Panc1 (cell line): ENCODE data around the gene ENOX2. TPM values are rescaled to one million over a fixed set of nuclear protein-coding genes. Genes with fewer than 3 reads are reported as not detected.

Source experiments
- ATAC-seq: fragments of 200-7000 bp; cut with Tn5 transposase; 2 replicates; pipeline ENCODE4 v1.9.1; 2020; ENCODE audit warnings: mild to moderate bottlenecking, moderate library complexity
- Bru-seq: library from RNA; stranded (reverse); fragments of 400-500 nt; gene quantifications from one replicate; lab custom pipeline; 2021; lab: Mats Ljungman, UMichigan
- BruChase-seq, 2 experiments: library from RNA; stranded (reverse); fragments of 400-500 nt; gene quantifications; one replicate each; lab custom pipeline; 2021; lab: Mats Ljungman, UMichigan
- BruUV-seq: library from RNA; stranded (reverse); fragments of 400-500 nt; replicated peaks from 2 replicates; lab custom pipeline; 2021; lab: Mats Ljungman, UMichigan
- CTCF ChIA-PET: fragments of 300-600 bp; sonication (Branson Sonifier 250); formaldehyde crosslinking; loops from one replicate; lab custom pipeline; 2022; ENCODE audit warnings: antibody characterized with exemption; lab: Charles Lee
- POLR2A ChIA-PET: fragments of 300-600 bp; sonication (Branson Sonifier 250); formaldehyde crosslinking; loops from one replicate; lab custom pipeline; 2022; ENCODE audit warnings: antibody characterized with exemption; lab: Charles Lee
- DNase-seq: peaks from one replicate; pipeline ENCODE4 v3.0.0-alpha.2; 2010; ENCODE audit warnings: low read depth, low spot score
- H3K27ac ChIP-seq: 2 replicates; pipeline ENCODE4 v1.5.1; 2011; ENCODE audit warnings: mild to moderate bottlenecking, low read length, inconsistent platforms
- H3K27me3 ChIP-seq: fragments of 200-500 bp; sonication (Bioruptor generic); 2 replicates; pipeline ENCODE4 v1.6.0; 2014; ENCODE audit warnings: low read length, inconsistent platforms; ENCODE audit not compliant: control insufficient read depth, insufficient read depth
- H3K36me3 ChIP-seq: fragments of 200-500 bp; sonication (Bioruptor generic); 2 replicates; pipeline ENCODE4 v1.5.1; 2014; ENCODE audit warnings: inconsistent platforms, mild to moderate bottlenecking, low read length, moderate library complexity; ENCODE audit not compliant: control insufficient read depth, insufficient read depth
- H3K4me1 ChIP-seq: 2 replicates; pipeline ENCODE4 v1.5.1; 2011; ENCODE audit warnings: inconsistent platforms, mild to moderate bottlenecking, low read length, moderate library complexity; ENCODE audit not compliant: control insufficient read depth, insufficient read depth
- H3K4me3 ChIP-seq, 2 experiments: 2 replicates each; pipeline ENCODE4 v1.5.1; 2011 to 2012; ENCODE audit warnings: low read depth in 2 of 2, low read length in 2 of 2, mild to moderate bottlenecking in 2 of 2, inconsistent platforms in 1 of 2, moderate library complexity in 1 of 2
- H3K9me3 ChIP-seq: fragments of 200-500 bp; sonication (Bioruptor generic); 2 replicates; pipeline ENCODE4 v1.5.1; 2014; ENCODE audit warnings: low read depth, mild to moderate bottlenecking, inconsistent platforms, low read length, moderate library complexity; ENCODE audit not compliant: control insufficient read depth, insufficient read depth
- CTCF ChIP-seq: fragments of 450-650 bp; IDR thresholded peaks from 2 replicates; pipeline ENCODE4 v1.5.1; 2017; ENCODE audit warnings: mild to moderate bottlenecking
- POLR2AphosphoS5 ChIP-seq: IDR thresholded peaks from 2 replicates; pipeline ENCODE4 v1.6.1; 2012; ENCODE audit warnings: mild to moderate bottlenecking, low read depth, low read length, moderate library complexity
- REST ChIP-seq, 2 experiments: IDR thresholded peaks; 2 replicates each; pipeline ENCODE4 v1.6.1; 2011 to 2012; ENCODE audit warnings: low read depth in 2 of 2, control low read depth in 1 of 2, low read length in 1 of 2, mild to moderate bottlenecking in 1 of 2, moderate library complexity in 1 of 2; ENCODE audit not compliant: insufficient read depth in 1 of 2
- SIN3A ChIP-seq: IDR thresholded peaks from 2 replicates; pipeline ENCODE4 v1.6.1; 2012; ENCODE audit warnings: low read depth, mild to moderate bottlenecking, low read length, moderate library complexity, borderline replicate concordance; ENCODE audit not compliant: insufficient read depth
- TCF7L2 ChIP-seq: IDR thresholded peaks from 2 replicates; pipeline ENCODE4 v1.6.1; 2011; ENCODE audit warnings: mild to moderate bottlenecking, low read depth, low read length, inconsistent platforms
- in situ Hi-C: cut with HindIII; loops from 2 replicates; pipeline ENCODE4 v1.10.0; 2016; ENCODE audit warnings: low sequenced_read_pairs, low pct_unique_long_range_greater_than_20kb
- intact Hi-C: fragments of 100-400 bp; cut with micrococcal nuclease; formaldehyde crosslinking; loops from one replicate; pipeline ENCODE4 v1.10.0; 2022; ENCODE audit not compliant: unreplicated experiment
- long read RNA-seq: library from polyadenylated mRNA; unstranded; transcript quantifications from one replicate; pipeline ENCODE4 v2.0.0, GENCODE V29; 2021; ENCODE audit not compliant: unreplicated experiment
- polyA plus RNA-seq: library from polyadenylated mRNA; unstranded; fragments of >200 nt; gene quantifications from one replicate; pipeline ENCODE4 v1.2.1, GENCODE V29; 2012; ENCODE audit warnings: missing spikeins; ENCODE audit not compliant: insufficient read length
- total RNA-seq: library from RNA; stranded (reverse); gene quantifications from one replicate; pipeline ENCODE4 v1.2.1, GENCODE V29; 2021; ENCODE audit not compliant: unreplicated experiment

Gene ENOX2
- total RNA-seq (12.4 TPM), Bru-seq, nascent RNA (percentile 57 among the genes with signal in this experiment), BruChase-seq, experiment 1, labeled RNA remaining after a 2-hour chase (percentile 52 among the genes with signal in this experiment), BruChase-seq, experiment 2, labeled RNA remaining after a 6-hour chase (percentile 50 among the genes with signal in this experiment)
- 4.2 TPM for polyA plus RNA-seq
- long read RNA-seq, full-length matches to known transcripts, result 17 of 32 reads
- long read RNA-seq, partial matches to known transcripts, result 6 of 32 reads
- long read RNA-seq, other reads (novel, unspliced or antisense), result 9 of 32 reads

GRCh38 chrX:130902783-130903613, at the start of gene ENOX2:
Gene ENOX2, minus strand, starts transcription at chrX:130903209. Its CDS starts 199,993 bp downstream, at chrX:130703216.
- in situ Hi-C loops, result no loop called here
- TF ChIP-seq CTCF, result no peak
- peak; percentile 97 for TF ChIP-seq POLR2AphosphoS5
- peak; percentile 32; the same call in 1 of the 2 replicates for TF ChIP-seq TCF7L2
- no peak for TF ChIP-seq REST (IDR thresholded peaks at IDR 0.05; ENCODE audit: insufficient read depth in 1 of 2, low read depth in 2 of 2, low read length in 1 of 2)
- Histone ChIP-seq H3K36me3 (no peaks in the 10 kb centered on the region), H3K9me3 (no peaks in the 10 kb centered on the region), H3K4me3 (peak within 1 kb of the TSS; percentile 82 to 93), H3K27ac (peak within 1 kb of the TSS; percentile 91), H3K27me3 (no peaks in the 10 kb centered on the region), H3K4me1 (0 out of 2 replicates have a peak, but pooled peaks cover 6% of the 10 kb centered on the region)
- ATAC-seq, result peak; percentile 100
- CTCF ChIA-PET, result no interaction called here
- intact Hi-C loops, result no loop called here
- no TSS peak for BruUV-seq
- POLR2A ChIA-PET, result interaction anchor here (0.6 kb wide), 2 partner anchors 536 to 737 kb away, joined by 3 to 7 read pairs; partner anchors contain the start of gene AIFM1
- DNase-seq, result peak; percentile 85

GRCh38 chrX:130952266-130953043, 49.4 kb upstream of the ENOX2 start:
- in situ Hi-C loops (no loop called here), intact Hi-C loops (no loop called here)
- H3K4me1 ChIP-seq, result no peaks in the 10 kb centered on the region
- H3K4me3 ChIP-seq, result no peak overlapping the region
- BruUV-seq, result no TSS peak
- DNase-seq (no peak), ATAC-seq (no peak)
- no peaks in the 10 kb centered on the region for H3K9me3 ChIP-seq
- no peaks in the 10 kb centered on the region for H3K36me3 ChIP-seq
- ChIA-PET POLR2A (no interaction called here), CTCF (no interaction called here)
- no peak for TF ChIP-seq SIN3A
- TF ChIP-seq POLR2AphosphoS5, result no peak
- TF ChIP-seq CTCF, result no peak
- TF ChIP-seq TCF7L2, result no peak
- TF ChIP-seq REST (IDR thresholded peaks at IDR 0.05; ENCODE audit: insufficient read depth in 1 of 2, low read depth in 2 of 2, low read length in 1 of 2), result no peak
- H3K27ac ChIP-seq, result no peak overlapping the region
- peaks cover 6% of the 10 kb centered on the region for H3K27me3 ChIP-seq
